LNCAP (cell line): ENCODE results near the gene CDK3.

Experiments
- CTCF ChIP-seq: fragments of 450-650 bp; IDR thresholded peaks from 2 replicates; pipeline ENCODE4 v1.5.1; 2017; ENCODE audit warnings: mild to moderate bottlenecking

CDK3 gene

DNA sequence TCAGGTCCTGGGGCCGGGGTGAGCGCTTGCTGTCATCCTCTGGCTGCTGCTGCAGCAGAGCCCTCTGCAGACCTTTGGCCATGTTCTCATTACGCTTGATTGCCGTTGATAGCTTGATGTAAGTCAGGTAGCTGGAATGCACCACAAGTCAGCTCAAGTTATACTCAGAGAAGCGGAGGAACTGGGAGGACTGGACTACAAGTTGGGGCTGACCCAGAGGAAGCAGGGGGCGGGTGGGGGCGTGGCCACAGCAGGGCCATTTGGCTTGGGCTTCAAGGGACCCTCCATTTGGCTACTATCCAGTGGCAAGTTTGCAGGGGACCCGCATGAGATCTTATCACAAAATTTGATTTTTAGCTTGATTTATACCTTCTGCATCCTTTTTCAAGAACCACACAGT is 45.4 kb downstream of the CDK3 start:
- no peak for TF ChIP-seq CTCF

DNA sequence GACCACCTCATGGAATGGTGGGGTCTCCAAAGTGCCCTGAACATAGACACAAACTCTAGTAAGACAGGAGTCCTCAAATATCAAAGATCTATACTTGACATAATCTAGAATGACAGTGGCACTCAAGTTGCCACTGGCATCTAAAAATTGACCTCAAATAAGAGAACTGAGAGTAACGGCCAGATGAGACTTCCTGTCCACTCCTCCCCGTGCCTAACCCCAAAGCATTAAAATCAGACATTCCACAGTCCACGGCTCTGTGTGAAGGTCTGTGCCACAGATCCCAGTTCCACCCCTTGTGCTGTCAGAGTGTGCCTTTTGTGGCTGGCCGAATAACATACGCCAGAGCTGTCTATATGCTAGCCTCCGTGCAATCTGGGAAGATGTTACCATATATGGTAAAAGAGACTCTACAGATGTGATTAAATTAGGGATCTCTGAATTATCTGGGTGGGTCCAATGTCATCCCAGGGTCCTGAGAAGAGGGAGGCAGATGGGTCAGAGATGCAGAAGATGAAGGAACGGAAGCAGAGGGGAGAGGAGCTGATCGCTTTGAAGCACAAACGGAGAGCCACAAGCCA is 47.5 kb downstream of the CDK3 start:
- no peak for TF ChIP-seq CTCF

- no peak for TF ChIP-seq CTCF
These were observed 48.1 kb downstream of the CDK3 start for GRCh38 chr17:76048711-76049110.

DNA sequence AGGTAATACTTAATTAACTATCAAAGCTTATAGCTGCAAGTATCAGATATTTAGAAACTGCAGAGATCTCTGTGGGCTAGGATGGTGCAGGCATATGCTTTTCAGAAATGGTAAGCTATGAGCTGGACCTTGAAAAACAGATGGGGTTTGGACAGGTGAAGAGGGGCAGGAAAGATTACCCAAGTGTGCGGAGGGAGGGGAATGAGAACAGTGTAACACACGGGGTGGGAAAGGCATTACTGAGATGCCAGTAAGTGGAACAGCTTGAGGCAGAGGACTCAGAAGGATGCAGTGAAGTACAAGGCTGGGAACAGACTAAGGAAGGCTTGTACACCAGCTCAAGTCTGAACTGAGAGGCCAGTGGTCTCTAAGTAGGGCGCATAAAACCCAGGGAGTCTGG is 48.6 kb downstream of the CDK3 start:
- TF ChIP-seq CTCF = no peak

- no peak for TF ChIP-seq CTCF
These were observed 49.3 kb downstream of the CDK3 start for GRCh38 chr17:76049836-76050537.

DNA sequence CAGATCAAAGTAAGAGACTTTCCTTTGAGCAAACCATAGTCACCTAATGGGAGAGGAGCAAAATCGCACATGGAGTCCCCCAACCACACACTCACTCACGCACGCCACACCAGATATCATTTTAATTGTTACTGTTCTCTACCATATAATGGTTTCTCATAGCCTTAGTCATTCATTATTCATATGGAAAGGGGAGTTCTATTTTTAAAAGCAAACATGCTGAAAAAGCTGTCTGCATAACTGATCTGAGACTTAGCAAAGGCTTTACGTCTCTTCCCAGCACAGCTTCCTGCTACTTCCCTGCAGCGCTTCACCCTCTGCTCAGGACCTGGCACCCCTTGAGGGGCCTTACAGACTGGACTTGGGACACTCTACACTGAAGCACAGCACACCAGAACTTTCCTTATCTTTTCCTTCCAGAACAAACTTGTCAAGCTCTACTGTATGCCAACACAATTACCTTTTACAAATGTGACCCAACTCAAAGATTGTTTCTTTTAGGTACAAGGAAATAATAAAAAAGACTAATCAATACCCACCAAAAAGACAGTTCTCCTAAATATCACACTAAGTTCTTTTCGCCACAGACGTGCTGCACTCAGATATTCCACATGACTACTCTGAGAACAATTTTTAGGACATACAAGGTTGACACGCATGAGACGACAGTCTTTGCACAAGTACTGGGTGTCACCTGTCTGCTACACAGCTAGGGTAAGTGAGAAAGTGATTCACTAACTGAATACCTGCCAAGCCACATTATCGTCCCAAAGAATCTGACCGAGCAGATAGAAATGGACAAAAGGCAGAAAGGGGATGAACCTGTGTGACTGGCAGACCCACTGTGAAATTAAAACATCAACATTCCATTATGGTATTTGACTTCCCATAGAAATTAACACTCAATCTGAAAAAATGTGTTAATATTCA is 50.1 kb downstream of the CDK3 start:
- TF ChIP-seq CTCF = no peak

GRCh38 chr17:76051561-76051960 is 50.9 kb downstream of the CDK3 start:
- no peak for TF ChIP-seq CTCF
